NCI-H2081 (cell line): ENCODE measurements around the gene CNTN4.

ENCODE experiments used
- DNase-seq, 2 experiments: peaks; one replicate each; lab custom pipeline; 2025; lab: John Stamatoyannopoulos, UW

Gene CNTN4

DNA sequence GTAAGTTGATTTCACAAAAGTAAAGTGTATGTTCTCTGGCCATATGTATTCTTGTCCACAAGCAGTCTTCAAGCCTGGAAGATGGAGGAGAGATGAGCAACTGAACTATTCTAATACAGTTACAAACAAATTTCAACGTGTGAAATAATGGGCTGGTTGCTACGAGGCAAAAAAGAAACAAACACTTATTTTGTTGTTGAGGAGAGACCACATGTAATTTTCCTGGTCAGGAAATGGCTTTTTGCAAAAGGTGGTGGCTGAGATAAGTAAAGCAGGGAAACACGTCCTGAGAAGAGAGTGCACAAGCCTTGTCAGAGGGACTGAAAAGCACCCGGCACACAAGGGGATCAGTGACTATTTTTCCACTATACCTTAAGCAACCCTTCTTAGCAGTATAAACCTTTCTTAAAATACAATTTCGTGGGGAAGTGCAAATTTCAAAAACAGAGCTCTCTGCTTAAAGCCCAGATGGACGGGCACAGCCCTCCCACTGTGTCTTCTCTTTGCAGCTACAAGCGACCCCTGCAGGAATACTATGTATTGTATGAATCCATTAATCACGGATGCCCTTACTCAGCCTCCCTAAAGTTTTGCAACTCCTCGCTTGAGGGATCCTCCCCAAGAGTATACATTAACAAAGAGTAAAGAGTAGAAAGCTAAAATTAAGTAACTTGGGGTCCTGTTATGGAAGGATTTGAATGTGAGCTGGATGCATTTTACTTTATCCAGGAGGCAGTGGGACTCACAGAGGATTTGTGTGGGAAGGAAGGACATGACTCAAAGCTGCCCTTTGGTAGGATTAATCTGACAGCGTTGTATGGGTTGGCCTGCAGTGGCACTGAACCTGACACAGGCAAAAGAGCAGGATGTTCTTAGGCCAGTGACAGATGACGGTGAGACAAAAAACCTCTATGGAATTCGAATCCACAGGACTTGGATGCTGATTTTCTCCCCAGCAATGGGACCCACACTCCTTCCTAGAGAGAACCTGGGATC lies 757.8 kb downstream of the CNTN4 start:
- DNase-seq: no peak

DNA sequence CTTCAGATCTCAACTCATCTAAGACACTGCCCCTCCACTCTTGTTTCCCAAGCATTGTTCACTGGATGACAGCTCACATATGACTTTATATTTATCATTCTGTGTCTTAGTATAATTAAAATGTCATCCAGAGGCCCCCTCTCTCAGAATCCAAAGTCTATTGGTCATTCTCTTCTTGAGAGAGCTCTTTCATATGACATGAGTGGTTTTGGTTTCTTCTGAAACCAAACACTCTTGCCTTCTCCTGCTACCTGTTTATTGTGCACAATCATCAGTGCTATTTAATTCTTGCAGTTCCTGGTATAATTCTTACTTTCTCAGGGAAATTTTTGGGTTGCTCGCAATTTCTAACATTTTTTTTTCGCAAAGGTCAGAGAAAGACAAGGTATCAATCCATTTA lies 762.0 kb downstream of the CNTN4 start:
- no peak for DNase-seq

DNA sequence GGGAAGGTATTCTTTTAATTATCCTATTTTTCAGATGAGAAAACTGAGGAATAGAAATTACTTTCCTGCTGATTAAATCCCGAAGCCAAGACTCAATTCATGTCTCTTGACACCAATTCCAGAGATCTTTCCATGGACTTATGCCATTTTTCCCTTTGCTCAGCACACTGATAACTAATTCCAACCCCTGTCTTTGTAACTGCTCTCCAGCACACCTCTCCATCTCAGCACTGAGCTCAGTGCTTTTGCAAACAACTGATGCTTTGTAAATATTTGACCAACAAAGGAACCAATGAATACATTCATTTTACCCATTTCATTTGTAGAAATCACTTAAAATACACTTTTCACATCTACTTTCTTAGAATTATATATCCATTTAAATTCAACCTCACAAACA lies 762.5 kb downstream of the CNTN4 start:
- no peak for DNase-seq

DNA sequence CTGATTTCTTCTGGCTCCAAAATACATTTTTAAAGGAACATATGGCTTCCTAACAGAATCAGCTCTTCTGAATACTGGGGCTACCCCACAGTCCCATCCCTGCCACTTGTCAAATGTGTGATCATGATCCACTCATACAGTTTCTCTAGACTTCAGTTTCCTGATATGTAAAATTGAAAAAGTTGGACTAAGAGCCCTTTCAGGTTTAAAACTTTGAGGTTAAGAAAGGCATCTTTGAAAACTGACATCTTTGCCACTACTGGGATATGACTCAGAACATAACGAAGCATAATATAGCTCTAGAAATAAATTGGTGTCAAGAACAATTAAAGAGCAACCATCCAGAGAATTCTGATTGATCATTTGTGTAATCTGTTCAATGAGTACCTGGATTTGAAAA lies 763.3 kb downstream of the CNTN4 start:
- no peak for DNase-seq

DNA sequence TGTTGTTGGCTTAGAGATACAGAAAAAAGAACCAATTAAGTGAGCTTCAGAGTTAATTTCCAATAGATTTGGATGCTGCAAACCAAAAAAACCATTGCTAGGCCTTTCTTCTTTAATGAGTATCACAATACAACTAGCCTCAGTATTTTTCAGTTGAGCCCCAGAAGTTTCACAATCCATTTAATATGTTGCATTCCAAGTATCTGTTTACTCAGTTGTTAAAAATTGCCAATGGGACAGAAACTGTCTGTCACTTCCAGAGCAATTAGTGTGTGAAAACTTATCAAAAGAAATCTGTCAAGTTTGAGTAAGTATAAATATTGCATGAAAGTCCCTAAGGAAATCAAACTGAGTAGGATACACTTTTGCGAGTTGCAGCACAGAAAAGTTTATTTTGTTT lies 763.7 kb downstream of the CNTN4 start:
- no peak for DNase-seq

DNA sequence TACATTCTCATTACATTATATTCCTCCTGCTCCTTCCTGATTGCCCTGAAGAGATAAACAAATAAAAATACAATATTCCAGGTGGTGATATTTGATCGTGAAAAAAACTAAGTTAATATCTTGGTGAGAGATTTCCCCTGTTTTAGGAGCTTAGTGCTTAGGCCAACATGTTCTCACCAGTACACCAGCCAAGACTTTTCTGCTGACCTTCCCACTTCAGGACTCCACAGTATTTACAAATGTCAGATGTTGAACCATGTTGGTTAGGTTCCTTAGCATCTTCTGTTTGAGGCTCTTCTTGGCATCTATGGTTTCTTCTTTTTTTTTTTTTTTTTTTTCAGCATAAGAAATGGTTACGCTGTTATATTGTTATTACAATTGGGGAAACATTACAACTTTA lies 764.5 kb downstream of the CNTN4 start:
- DNase-seq: no peak

DNA sequence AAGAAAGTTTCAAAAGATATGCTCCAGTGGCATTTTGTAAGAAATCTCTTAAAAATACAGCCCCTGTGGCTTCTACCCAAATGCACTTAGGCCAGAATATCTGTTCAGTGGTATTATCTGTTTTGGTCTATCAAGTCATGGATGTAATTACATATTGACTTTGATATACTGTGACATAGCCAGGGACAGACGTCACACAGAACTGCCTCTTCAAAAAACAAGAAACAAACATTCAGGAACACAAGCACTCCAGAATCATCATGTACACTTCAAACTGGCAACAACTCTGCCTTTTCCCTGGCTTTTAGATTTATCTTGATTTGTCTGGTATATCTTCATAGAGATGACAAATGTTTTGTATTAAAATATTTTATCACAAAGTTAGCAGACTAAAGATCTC lies 771.2 kb downstream of the CNTN4 start:
- DNase-seq: no peak

DNA sequence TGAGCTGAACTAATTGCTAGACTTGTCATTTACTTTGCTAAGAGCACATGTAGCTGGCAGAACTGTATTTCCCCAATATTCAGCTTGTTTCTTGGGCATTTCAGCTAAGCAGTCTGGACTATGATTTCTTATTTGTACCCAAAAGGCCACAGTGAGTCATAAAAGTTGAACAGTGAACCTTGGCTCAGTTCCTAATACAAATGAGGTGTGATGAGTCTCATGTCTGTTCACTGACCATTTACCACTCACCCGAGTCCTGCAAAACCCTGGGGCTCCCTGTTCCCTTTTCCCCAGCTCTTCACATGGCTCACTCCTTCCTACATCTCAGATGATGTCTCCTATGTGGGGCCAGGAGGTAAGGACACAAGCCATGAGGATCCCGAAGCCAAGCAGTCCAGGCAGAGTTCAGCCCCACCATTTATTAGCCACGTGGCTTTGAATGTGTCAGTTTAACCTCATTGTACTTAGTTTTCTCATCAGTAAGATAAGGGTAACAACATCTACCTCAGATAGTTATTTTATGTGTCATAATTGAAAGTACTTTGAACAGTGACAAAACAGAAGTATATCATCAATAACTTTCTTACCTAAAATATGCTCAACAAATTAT lies 772.2 kb downstream of the CNTN4 start:
- DNase-seq: no peak

DNA sequence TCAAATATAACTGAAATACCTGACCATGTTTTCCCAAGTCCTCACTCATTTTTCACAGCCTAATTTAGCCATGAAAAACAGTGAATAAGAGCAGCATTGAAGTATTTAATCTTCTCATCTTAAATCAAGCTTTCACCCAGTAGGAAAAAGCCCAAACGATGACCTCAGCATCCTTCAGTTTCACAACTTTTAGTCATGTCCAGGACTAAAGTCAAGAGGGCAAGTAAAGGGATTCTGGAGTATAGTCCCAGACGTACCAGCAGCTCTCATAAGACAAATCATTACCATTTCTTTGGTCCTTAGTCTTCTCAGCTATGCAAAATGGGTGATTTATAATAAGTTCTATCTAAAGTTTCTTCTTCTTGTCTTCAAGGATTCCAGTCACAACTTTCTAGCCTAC lies 774.2 kb downstream of the CNTN4 start:
- no peak for DNase-seq

DNA sequence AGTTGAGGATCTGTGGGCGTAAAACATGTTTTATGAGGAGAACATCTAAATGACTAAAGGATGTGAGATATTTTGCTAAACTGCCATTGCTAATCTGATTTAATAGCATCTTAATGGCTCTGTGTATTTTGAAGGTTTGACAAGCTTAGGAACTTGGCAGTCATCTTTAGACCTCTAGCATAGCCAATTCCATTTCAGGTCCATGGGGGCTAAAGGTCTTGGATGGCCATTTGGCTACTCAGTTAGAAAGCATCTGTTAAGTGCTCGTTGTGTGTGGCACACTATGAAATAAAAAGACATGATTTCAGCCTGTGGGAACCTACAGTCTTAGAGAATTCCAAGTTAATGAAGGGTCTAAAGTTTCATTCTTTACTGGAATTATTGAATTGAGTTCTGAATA lies 775.3 kb downstream of the CNTN4 start:
- no peak for DNase-seq

DNA sequence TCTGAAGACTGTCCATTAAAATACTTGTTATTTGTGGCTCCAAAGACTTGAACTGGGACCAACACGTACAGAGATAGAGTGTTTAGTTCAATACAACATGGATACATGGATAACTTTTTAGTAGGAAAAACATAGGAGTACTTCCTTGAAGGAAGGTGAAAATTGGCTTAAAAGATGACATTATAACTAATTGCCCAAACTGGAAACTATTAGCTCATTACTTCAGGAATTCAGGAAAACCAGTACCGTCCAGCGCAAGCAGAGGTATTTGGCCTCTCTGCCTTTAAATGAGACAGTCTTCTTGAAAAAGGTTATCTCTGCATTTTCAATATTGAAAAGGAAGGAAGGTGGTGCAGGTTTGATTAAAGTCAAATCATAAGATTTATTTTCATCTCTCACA lies 777.0 kb downstream of the CNTN4 start:
- DNase-seq: no peak

DNA sequence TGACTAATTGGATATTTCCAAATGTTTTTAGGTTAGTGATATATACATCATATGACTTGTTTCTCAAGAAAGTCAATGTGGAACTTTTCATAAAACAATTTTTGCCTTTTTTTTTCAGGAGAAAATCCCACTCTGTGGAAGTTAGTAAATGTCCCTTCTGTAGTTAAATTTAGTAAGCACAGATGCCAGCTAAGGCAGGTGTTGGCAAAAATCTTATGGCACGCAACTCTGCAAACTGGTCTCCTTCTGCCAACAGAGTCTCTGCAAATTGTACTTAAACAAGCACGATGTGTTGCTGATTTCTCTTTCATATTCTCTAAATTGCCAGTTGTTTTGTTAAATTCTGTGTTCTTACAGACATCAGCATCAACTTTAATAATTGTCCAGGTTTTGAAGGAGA lies 777.7 kb downstream of the CNTN4 start:
- DNase-seq: no peak

DNA sequence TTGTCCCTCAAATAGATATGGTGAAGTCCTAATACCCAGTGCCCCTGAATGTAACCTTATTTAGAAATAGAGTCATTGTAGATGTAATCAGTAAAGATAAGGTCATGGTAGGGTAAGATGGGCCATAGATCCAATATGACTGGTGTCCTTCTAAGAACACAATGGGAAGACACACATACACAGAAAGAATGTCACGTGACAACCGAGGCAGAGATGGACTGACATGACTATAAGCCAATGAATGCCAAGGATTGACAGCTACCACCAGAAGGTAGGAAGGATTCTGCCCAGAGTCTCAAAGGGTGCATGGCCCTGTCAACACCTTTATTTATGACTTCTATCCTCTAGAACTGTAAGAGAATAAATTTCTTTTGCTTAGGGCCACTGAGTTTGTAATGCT lies 780.4 kb downstream of the CNTN4 start:
- DNase-seq: no peak

DNA sequence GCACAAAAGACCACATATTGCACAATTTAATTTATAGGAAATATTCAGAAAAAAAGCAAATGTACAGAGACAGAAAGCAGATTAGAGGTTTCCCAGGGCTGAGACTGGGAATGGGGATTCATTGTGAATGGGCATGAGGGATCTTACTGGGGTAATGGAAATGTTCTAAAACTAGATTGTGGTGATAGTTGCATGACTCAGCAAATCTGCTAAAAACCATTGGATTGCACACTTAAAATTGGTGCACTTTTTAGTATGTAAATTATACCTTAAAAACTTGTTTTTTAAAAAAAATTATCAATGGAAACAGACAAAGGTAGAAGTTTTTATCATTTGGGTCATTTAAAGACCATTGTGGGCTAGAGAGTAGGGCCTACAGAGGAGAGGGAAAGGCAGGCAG lies 780.9 kb downstream of the CNTN4 start:
- DNase-seq: no peak

DNA sequence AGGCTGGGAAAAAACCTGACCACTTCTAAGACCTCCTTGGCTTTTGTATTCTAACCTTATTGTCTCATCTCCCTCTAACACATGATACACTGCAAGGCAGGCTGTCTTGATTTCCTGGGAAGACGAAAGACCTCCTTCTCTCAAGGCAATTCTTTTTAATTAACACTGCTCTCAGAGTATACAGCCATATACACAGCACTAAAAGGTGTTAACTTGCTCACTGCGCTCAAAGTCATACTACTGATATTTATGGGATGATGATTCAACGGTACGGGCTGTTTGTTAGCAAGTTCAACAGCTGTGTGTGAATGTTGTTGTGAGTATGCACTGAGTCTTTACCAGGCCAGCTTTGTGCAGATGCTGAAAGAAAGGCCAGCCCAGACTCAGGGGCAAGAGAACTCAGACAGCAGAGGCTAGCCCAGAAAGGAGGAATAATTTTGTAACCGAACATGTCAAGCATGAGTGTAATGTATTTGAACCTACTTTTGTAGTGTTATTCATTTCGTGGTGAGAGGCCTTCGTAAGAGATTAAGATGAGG lies 781.6 kb downstream of the CNTN4 start:
- no peak for DNase-seq

DNA sequence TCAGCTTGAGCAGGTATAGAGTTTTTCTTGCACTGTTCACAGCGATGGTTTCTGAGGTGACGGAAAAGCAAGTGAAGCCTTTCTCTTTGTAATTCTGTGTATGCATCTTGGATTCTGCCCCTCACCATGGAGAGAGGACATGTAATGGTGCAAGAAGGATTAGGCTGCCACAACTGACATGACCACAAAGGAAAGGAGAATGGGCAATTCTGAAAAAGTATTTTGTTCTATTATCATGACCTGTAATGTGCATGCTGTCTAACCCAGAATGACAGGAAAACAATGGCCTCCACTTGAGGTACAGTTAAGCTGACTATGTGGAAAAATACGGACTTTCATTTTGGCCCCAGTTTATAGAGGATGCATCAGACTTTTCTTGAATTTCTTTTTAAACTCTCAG lies 784.6 kb downstream of the CNTN4 start:
- DNase-seq: no peak

DNA sequence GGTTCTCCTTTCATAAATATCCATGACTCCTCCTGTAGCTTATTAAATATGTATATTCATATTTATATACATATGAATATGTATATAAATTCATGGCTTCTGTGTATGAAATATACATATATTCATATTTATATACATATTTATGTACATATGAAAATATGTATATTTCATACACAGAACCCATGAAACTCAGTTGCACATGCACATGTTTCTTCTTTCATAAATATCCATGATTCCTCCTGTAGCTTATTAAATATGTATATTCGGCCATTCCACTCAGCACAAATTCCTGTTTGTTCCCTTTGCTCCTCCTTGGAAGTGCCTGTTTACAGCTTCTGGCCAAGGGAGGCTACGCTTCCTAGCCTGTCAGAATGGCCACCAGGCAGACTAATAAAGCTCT lies 789.9 kb downstream of the CNTN4 start:
- no peak for DNase-seq

DNA sequence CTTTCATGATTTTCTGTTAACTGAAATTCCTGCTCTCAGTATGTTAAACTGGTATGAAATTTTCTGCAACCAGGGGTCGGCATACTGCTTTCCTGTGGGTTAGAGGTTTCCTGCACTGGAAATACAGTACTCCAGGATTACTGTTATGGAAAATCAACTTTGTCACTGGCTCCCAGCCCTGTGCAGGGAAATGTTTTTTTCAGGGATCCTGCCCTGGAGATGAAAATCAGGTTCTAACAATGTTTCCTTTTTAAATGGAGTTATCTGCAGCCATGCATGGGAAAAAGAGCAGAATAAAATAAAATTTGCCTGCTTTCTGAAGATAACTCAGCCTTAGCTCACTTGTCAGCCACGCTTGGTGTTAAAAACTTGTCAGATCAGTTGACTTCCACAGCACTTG lies 791.1 kb downstream of the CNTN4 start:
- no peak for DNase-seq

DNA sequence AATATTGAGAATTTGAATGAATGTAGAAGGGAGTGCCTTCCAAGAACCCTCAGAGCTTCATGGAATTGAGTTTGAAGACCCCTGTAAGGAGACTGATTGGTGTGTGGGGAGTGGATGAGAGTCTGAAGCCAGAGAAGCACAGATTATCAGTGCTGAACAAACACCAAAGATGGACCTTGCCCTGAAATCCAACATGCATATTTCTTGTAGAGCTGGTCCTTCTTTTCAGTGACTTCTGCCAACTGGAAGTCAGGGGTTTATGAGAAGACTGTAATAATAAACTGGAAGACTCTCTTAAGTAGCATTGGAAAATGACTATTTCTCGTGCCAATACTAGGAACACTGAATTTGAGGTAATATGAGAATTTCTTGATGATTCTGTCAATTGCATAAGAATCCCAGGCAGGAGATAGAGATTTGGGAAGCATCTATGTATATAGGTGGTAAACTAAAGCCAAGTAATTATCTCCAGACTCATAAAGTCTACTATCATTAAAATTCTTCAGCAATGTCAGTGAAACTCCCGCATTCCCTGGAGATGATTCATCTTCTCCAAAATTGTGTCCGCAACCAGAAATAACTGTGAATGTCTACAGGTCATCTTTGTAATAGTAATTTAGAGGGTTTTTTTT lies 797.8 kb downstream of the CNTN4 start:
- no peak for DNase-seq

DNA sequence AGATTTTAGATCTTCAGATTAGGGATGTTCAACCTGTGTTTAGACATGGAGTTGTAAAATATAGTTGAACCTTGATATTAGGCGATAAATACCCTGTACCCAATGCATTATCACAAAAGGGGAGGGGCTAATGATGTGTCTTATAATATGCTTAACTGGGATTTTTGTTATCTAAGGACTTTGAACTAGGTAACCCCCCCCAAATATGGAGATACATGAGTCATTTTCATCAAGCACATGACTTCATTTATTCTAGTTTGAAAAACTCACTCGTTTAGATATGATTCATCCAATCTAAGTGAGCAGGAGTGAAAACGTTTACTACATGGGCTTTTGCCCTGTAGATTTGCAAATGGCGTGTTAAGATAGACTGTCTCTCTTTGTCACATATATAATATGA lies 799.2 kb downstream of the CNTN4 start:
- DNase-seq: no peak

DNA sequence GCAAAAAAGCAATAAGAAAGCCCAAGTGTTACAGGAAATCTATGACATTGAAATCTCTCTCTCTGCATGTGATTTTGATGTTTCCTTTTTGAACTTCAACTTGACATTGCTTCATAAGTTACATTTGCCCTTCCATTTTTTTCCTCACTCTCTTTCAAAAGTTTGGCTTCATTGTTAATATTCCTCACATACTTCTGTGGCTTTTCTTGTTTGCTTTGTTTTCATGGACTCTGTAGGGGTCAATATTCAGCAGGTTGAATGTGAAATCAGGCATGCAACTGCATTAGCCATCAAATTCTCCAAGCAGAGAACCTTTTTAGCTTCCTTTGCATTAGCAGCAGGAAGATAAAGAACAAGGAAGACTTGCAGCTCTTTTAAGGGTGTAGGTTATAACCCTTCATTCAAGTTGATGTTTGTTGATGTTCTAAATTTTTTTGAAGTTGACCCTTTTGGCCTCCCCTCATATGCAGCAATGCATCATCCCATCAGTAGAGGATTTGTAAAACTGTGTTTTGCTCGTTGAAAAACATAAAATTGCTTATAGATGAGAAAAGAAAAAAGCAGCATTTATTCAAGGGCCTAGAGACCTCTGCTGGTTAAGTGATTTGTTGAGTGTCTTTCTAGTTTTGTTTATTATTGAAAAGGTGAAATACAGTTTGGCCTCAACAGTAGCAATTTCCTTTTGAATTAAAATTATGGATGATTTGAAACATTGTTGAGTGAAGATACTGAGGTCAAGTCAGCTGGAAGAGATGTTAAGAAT lies 800.1 kb downstream of the CNTN4 start:
- DNase-seq: no peak

DNA sequence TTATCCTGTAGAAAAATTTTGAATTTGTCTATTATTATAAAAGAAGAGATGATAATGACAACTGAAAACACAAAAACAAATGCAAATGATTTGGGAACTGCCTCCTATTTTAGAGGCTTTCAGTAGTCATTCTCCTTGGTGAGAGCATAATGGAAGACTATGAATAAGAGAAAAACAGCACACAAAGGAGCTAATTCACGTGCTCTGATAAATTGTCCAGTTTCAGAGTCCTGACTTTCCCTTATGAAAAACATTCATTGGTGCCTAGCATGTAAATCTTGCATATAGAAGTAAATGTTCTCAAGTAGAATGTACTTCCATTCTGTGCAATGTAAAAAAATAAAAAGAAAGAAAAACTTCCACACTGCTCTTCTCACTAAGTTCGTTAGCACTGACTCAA lies 805.4 kb downstream of the CNTN4 start:
- DNase-seq: no peak
